Neural crest cell (in vitro differentiated cells): Measurements from ENCODE around the gene CIART. TPM values are rescaled to one million over a fixed set of nuclear protein-coding genes. Genes with fewer than 3 reads are reported as not detected.
"Not testable (repeated sequence)": the region's sequence is repeated elsewhere in the genome, so short reads cannot be mapped to it uniquely, and the experiment has no call there.

Experiments
- DNase-seq: peaks from one replicate; pipeline ENCODE4 v3.0.0; 2021; ENCODE audit warnings: low read depth, mixed read lengths, low spot score
- H3K27ac Mint-ChIP-seq: one replicate; pipeline ENCODE4 v1.8.0; 2021; ENCODE audit warnings: mild to moderate bottlenecking, mixed read lengths; ENCODE audit not compliant: unreplicated experiment
- H3K27me3 Mint-ChIP-seq: 2 replicates; pipeline ENCODE4 v1.8.0; 2021; ENCODE audit warnings: low read depth, mild to moderate bottlenecking, mixed read lengths
- H3K36me3 Mint-ChIP-seq: 2 replicates; pipeline ENCODE4 v1.8.0; 2021; ENCODE audit warnings: low read depth, mild to moderate bottlenecking, mixed read lengths
- H3K4me1 Mint-ChIP-seq: 2 replicates; pipeline ENCODE4 v1.8.0; 2021; ENCODE audit warnings: mixed read lengths
- H3K4me3 Mint-ChIP-seq: one replicate; pipeline ENCODE4 v1.8.0; 2021; ENCODE audit warnings: mild to moderate bottlenecking, mixed read lengths
- H3K9me3 Mint-ChIP-seq: 2 replicates; pipeline ENCODE4 v1.8.0; 2021; ENCODE audit warnings: mixed read lengths
- CTCF ChIP-seq: fragments of 200-600 bp; sonication (generic); conservative IDR thresholded peaks from 2 replicates; pipeline ENCODE4 v1.5.0; 2021; ENCODE audit warnings: antibody characterized with exemption, mild to moderate bottlenecking
- total RNA-seq: library from RNA; stranded (reverse); gene quantifications from 2 replicates; pipeline ENCODE4 v1.2.1, GENCODE V29; 2021

CIART gene
- total RNA-seq, 1 donor from 2014 or later = 3.7 TPM

- Mint-ChIP-seq H3K9me3 (no peaks in the 10 kb centered on the region), H3K27me3 (no peaks in the 10 kb centered on the region), H3K36me3 (peaks cover 7% of the 10 kb centered on the region), H3K4me1 (no peaks in the 10 kb centered on the region), H3K4me3 (no peak overlapping the region), H3K27ac (no peak overlapping the region)
- no peak for TF ChIP-seq CTCF
- DNase-seq = no peak
Measured at GRCh38 chr1:150302902-150303301, 20.5 kb downstream of the CIART start.

GRCh38 chr1:150308585-150308984, 26.2 kb downstream of the CIART start:
- peaks cover 11% of the 10 kb centered on the region for H3K36me3 Mint-ChIP-seq
- not testable (repeated sequence) for H3K4me3 Mint-ChIP-seq, DNase-seq, H3K27me3 Mint-ChIP-seq, H3K9me3 Mint-ChIP-seq, H3K27ac Mint-ChIP-seq, H3K4me1 Mint-ChIP-seq

- Mint-ChIP-seq H3K9me3 (no peaks in the 10 kb centered on the region), H3K36me3 (peaks cover 10% of the 10 kb centered on the region), H3K27ac (no peak overlapping the region), H3K27me3 (no peaks in the 10 kb centered on the region), H3K4me3 (no peak overlapping the region), H3K4me1 (no peaks in the 10 kb centered on the region)
- DNase-seq = no peak
- no peak for TF ChIP-seq CTCF
Measured at GRCh38 chr1:150309758-150310508, 27.6 kb downstream of the CIART start.

- Mint-ChIP-seq H3K4me3 (no peak overlapping the region), H3K27ac (no peak overlapping the region), H3K36me3 (peaks cover 10% of the 10 kb centered on the region), H3K27me3 (no peaks in the 10 kb centered on the region), H3K4me1 (no peaks in the 10 kb centered on the region), H3K9me3 (no peaks in the 10 kb centered on the region)
- TF ChIP-seq CTCF = no peak
- no peak for DNase-seq
Measured at GRCh38 chr1:150311762-150312161, 29.4 kb downstream of the CIART start.

- H3K9me3 Mint-ChIP-seq, H3K36me3 Mint-ChIP-seq, H3K27me3 Mint-ChIP-seq, H3K27ac Mint-ChIP-seq, H3K4me3 Mint-ChIP-seq, DNase-seq, H3K4me1 Mint-ChIP-seq: not testable (repeated sequence)
Measured at GRCh38 chr1:150314691-150315090, 32.3 kb downstream of the CIART start.

- H3K9me3 Mint-ChIP-seq = no peaks in the 10 kb centered on the region
- TF ChIP-seq CTCF = no peak
- no peak for DNase-seq
- peaks cover 6% of the 10 kb centered on the region for H3K36me3 Mint-ChIP-seq
- peak overlapping the region; percentile 100 for H3K4me3 Mint-ChIP-seq
- peaks cover 2% of the 10 kb centered on the region for H3K27me3 Mint-ChIP-seq
- no peak overlapping the region for H3K27ac Mint-ChIP-seq
- peaks cover 16% of the 10 kb centered on the region for H3K4me1 Mint-ChIP-seq
Measured at GRCh38 chr1:150320667-150320978, 38.3 kb downstream of the CIART start.
